ENCODE measurements around the gene SLC5A8.

- TF ChIP-seq, protein P1, sequence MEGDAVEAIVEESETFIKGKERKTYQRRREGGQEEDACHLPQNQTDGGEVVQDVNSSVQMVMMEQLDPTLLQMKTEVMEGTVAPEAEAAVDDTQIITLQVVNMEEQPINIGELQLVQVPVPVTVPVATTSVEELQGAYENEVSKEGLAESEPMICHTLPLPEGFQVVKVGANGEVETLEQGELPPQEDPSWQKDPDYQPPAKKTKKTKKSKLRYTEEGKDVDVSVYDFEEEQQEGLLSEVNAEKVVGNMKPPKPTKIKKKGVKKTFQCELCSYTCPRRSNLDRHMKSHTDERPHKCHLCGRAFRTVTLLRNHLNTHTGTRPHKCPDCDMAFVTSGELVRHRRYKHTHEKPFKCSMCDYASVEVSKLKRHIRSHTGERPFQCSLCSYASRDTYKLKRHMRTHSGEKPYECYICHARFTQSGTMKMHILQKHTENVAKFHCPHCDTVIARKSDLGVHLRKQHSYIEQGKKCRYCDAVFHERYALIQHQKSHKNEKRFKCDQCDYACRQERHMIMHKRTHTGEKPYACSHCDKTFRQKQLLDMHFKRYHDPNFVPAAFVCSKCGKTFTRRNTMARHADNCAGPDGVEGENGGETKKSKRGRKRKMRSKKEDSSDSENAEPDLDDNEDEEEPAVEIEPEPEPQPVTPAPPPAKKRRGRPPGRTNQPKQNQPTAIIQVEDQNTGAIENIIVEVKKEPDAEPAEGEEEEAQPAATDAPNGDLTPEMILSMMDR (IDR thresholded peaks at IDR 0.05) = no peak
- TF ChIP-seq POLR2A (IDR thresholded peaks at IDR 0.05) = no peak
Measured at GRCh38 chr12:101238800-101239329, 28.8 kb upstream of the SLC5A8 start.
